T-helper 2 cell treated with Interferon-gamma antibody and Interleukin-4, amounts not matched to agents 5 μg/mL and 100 μg/mL, for 36 hours (primary cell): Measurements from ENCODE around the gene GPAT2.
"Not testable (repeated sequence)": the region's sequence is repeated elsewhere in the genome, so short reads cannot be mapped to it uniquely, and the experiment has no call there.

Source experiments
- DNase-seq: peaks from one replicate; pipeline ENCODE4 v3.0.0; 2021; ENCODE audit warnings: low spot score
- H3K27ac Mint-ChIP-seq: one replicate; pipeline ENCODE4 v1.8.0; 2021; ENCODE audit warnings: mild to moderate bottlenecking, mixed read lengths
- H3K27me3 Mint-ChIP-seq: one replicate; pipeline ENCODE4 v1.8.0; 2021; ENCODE audit warnings: low read depth, mixed read lengths
- H3K36me3 Mint-ChIP-seq: one replicate; pipeline ENCODE4 v1.8.0; 2021; ENCODE audit warnings: low read depth, mixed read lengths
- H3K4me1 Mint-ChIP-seq: one replicate; pipeline ENCODE4 v1.8.0; 2021; ENCODE audit warnings: low read depth, mixed read lengths
- H3K4me3 Mint-ChIP-seq: one replicate; pipeline ENCODE4 v1.8.0; 2022; ENCODE audit warnings: mild to moderate bottlenecking, moderate library complexity, mixed read lengths
- H3K9me3 Mint-ChIP-seq: one replicate; pipeline ENCODE4 v1.8.0; 2021; ENCODE audit warnings: mixed read lengths

Gene GPAT2

DNA sequence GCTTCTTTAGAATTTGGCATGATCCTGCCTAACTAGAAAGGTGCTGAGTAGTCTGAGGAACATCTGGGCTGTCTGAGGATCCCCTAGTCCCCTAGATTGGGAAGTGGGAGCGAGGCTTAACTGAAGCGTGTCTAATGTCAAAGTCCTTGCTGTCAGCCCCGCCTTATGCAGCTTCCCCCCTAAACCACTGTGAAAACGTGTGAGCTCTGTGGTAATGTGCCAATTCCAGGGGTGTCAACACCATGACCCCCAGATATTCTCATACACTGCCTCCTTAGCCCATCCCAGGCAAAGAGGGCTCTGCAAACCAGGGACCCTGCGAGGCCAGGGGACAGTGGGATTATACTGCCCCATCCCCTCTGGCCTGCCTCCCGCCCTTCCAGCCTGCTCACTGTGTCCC, 21.1 kb upstream of the GPAT2 start:
- not testable (repeated sequence) for H3K27ac Mint-ChIP-seq, H3K27me3 Mint-ChIP-seq, DNase-seq, H3K36me3 Mint-ChIP-seq, H3K4me3 Mint-ChIP-seq, H3K4me1 Mint-ChIP-seq, H3K9me3 Mint-ChIP-seq

DNA sequence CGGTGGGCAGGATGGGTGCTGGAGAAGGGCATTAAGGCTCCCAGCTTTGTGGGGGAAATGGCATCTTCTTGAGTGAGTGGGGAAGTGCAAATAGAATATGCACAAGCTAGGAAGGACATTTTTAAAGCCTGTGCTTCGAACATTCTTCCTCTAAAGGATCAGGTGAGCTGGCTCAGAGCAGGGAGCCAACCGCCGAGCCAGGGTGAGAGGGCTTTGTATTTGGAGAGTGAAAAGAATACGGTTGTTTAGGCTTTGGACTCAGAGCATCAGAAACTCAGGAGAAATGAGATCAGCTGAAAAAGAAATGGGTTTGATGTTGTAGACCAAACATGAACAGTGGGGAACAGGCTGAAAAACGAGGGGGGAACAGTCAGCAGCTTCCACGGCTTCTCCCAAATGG, 19.8 kb upstream of the GPAT2 start:
- H3K27ac Mint-ChIP-seq, H3K36me3 Mint-ChIP-seq, H3K4me1 Mint-ChIP-seq, H3K9me3 Mint-ChIP-seq, DNase-seq, H3K27me3 Mint-ChIP-seq, H3K4me3 Mint-ChIP-seq: not testable (repeated sequence)

DNA sequence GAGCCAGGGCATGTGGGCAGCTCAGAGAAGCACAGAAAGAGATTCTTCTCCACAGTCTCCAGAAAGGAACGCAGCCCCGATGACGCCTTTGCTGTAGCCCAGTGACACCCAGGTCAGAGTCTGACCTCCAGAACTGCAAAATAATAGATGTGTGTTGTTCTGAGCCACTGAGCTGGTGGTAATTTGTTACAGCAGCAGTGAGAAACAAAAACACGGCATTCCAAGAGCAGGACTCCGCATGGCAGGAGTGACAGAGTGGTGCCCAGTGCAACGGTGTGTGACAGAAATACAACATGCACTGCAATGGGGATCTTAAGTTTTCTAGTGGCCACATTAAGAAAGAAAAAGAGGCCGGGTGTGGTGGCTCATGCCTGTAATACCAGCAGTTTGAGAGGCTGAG, 18.7 kb upstream of the GPAT2 start:
- H3K27me3 Mint-ChIP-seq, H3K36me3 Mint-ChIP-seq, H3K9me3 Mint-ChIP-seq, H3K4me3 Mint-ChIP-seq, H3K27ac Mint-ChIP-seq, H3K4me1 Mint-ChIP-seq, DNase-seq: not testable (repeated sequence)

DNA sequence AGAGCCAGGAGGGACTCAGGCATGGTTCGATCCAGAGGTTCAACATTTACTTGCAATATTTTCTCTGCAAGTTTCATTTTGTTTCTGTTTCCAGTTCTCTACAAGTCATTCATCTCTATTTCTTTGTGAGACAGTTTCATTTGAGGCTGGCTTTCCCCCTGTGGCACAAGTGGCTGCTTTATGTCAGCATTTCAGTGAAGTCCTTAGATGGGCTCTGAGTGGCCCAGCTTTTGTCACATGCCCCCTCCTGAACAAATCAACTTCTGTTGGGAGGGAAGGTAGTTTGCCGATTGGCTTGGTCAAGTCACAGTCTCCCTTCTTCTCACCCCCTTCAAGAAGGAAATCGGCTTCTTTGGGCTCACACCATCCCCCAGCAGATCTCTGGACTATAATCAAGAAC, 17.9 kb upstream of the GPAT2 start:
- not testable (repeated sequence) for H3K9me3 Mint-ChIP-seq, H3K27me3 Mint-ChIP-seq, H3K27ac Mint-ChIP-seq, H3K4me3 Mint-ChIP-seq, H3K36me3 Mint-ChIP-seq, H3K4me1 Mint-ChIP-seq, DNase-seq

DNA sequence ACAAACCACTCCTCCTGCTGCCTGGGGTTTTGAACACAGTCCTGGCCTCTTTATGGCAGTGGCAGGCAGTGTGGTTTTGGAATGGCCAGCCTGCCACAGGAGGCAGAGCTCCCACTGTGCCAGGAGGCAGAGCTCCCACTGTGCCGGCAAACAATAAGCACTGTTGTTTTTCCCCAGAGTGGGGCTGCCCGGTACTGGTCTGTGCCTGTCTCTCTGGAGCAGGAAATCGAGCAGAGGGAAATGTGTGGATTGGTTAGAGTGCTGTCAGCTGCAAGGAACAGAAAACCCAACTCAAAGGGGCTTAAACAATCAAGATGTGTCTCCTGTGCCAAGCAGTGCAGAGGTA, 15.2 kb upstream of the GPAT2 start:
- DNase-seq, H3K27me3 Mint-ChIP-seq, H3K4me1 Mint-ChIP-seq, H3K36me3 Mint-ChIP-seq, H3K4me3 Mint-ChIP-seq, H3K27ac Mint-ChIP-seq, H3K9me3 Mint-ChIP-seq: not testable (repeated sequence)

DNA sequence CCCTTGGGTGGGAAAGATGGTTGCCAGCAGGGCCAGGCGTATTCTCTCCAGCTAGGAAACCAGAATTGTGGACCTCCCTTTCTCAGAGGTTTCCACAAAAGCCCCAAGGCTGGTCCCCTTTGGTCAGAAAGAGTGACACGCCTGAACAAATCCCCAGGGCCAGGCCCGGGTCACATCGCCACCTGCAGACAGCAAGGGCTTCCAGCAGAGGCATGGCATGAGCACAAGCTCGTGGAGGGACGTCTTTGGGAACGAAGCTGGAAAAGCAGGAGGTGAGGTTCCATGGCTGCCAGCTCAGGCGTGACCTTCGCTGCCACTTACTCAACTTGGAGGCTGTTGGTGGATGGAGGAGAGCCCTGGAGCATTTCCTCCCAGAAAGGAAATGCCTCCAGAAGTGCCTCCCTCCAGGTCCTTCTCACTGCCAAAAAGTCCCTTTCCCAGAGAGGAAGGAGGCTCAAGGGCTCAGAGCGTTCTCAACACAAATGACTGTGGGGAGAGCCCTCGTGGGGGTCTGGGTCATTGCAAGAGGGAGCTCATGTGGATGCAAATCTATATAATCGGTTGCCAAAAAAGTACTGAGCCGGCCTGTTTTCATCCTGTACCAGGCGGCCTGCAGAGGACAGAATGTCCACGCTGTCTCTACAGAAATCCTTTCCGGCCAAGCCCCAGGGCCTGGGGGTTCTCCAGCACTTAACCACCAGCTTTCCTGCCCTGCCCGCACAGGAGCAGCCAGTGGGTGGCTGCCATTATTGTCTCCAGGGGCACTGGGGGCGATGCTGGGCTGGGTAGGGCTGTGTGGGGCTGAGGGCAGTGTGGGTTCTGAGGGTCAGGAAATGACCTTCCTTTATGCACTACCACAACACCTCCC, 14.6 kb upstream of the GPAT2 start:
- H3K36me3 Mint-ChIP-seq, H3K4me1 Mint-ChIP-seq, H3K27ac Mint-ChIP-seq, H3K27me3 Mint-ChIP-seq, H3K9me3 Mint-ChIP-seq, DNase-seq, H3K4me3 Mint-ChIP-seq: not testable (repeated sequence)

DNA sequence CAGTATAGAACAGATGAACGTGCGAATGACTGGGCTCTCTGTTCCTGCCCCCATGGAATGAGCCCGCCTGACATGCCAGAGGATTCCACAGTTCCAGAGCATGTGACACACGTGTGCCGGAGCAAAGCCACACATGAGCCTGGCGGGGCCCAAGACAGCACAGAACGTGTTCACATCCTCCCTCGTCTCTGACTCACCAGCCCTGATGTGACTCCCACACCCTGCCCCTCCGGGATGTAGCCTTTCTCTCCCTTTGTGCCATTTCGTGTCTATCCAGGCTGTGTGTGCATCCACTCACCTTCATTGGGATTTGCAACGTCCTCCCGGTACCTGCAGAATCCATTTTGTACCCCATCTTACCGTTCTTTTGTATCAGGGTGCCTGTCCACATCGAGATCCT, 838 bp upstream of the GPAT2 start:
- H3K4me1 Mint-ChIP-seq, H3K27ac Mint-ChIP-seq, H3K36me3 Mint-ChIP-seq, H3K9me3 Mint-ChIP-seq, H3K27me3 Mint-ChIP-seq, DNase-seq, H3K4me3 Mint-ChIP-seq: not testable (repeated sequence)

DNA sequence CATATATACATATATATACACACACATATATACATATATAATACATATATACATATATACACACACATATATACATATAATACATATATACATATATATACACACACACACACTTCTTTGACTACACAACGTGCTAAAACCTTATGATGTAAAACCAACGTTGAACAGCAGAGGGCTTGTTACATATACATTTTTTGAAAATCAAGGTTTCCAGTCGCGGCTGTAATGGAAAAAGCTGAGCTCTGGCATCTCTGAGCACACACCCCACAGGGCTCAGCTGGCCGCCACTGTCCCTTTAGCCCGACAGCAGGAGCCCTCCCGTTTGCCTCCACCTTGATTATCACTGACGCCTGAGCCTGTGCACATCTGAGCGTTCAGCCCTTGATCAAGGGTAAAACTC, 719 bp downstream of the GPAT2 start:
- not testable (repeated sequence) for H3K27me3 Mint-ChIP-seq, H3K4me3 Mint-ChIP-seq, DNase-seq, H3K9me3 Mint-ChIP-seq, H3K4me1 Mint-ChIP-seq, H3K36me3 Mint-ChIP-seq, H3K27ac Mint-ChIP-seq

DNA sequence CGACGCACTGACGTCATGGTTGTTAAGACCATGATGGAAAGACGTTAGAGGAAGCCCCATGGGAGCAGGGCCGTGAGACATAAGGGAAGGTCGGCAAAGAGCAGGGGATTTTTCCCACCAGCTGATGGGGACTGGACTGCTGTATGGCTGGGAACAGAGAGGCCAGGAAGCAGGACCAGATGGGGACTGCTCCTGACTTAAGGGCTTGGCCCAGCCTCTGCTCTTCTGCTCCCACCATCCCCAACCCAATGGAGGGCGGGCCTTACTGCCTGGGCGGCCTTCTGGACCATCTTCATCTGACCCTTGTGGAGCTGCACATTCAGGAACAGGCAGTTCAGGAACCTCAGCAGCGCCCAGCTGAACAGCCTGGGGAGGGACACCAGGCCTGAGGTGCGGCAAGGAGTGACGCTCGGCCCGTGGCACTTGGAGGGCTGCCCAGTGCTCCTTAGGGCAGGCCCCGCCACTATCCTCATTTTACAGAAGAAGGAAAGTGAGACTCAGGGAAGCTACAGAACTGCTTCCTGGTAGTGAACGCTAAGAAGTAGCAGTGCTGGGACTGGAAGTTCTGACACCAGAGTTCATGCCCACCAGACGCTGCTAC, 6.9 kb downstream of the GPAT2 start:
- H3K4me1 Mint-ChIP-seq, H3K27me3 Mint-ChIP-seq, H3K36me3 Mint-ChIP-seq, H3K27ac Mint-ChIP-seq, H3K4me3 Mint-ChIP-seq, H3K9me3 Mint-ChIP-seq, DNase-seq: not testable (repeated sequence)

DNA sequence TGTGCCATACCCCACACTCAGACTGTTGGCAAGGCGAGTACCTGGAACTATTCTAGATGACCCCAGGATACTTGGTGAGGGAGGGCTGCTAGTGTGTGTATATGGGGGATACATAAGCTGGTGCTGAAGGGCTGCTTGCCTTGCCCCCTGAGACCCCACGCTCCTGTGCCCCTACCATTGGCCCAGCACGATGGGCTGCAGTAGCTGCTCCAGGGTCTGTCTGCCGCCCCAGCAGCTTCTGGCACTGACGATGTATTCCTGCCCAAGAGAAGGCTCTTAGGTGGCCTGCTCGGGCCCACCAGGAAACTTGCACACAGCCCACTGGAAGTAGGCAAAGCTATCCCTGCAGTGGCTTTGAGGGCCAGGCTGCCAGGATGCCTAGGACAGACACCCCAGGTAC, 9.0 kb downstream of the GPAT2 start:
- not testable (repeated sequence) for H3K27me3 Mint-ChIP-seq, H3K4me3 Mint-ChIP-seq, H3K9me3 Mint-ChIP-seq, H3K36me3 Mint-ChIP-seq, DNase-seq, H3K4me1 Mint-ChIP-seq, H3K27ac Mint-ChIP-seq

DNA sequence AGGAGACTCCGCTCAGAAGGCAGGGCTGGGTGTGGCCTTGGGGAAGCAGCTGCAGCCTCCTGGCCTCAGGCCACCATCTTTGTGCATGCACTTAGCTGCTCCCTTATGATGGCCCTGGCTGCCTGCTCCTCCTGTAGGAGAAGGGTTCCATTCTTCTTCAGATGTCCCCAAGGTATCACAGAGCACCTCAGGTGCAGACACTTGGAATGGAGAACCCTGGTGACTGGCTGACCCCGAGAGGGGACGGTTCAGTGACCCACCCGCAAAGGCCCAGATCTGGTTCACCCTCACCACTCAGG, 9.6 kb downstream of the GPAT2 start:
- peaks cover 3% of the 10 kb centered on the region for H3K4me1 Mint-ChIP-seq
- no peak overlapping the region for H3K4me3 Mint-ChIP-seq
- no peaks in the 10 kb centered on the region for H3K27me3 Mint-ChIP-seq
- no peak for DNase-seq
- no peaks in the 10 kb centered on the region for H3K36me3 Mint-ChIP-seq
- H3K27ac Mint-ChIP-seq, result no peak overlapping the region
- no peaks in the 10 kb centered on the region for H3K9me3 Mint-ChIP-seq

DNA sequence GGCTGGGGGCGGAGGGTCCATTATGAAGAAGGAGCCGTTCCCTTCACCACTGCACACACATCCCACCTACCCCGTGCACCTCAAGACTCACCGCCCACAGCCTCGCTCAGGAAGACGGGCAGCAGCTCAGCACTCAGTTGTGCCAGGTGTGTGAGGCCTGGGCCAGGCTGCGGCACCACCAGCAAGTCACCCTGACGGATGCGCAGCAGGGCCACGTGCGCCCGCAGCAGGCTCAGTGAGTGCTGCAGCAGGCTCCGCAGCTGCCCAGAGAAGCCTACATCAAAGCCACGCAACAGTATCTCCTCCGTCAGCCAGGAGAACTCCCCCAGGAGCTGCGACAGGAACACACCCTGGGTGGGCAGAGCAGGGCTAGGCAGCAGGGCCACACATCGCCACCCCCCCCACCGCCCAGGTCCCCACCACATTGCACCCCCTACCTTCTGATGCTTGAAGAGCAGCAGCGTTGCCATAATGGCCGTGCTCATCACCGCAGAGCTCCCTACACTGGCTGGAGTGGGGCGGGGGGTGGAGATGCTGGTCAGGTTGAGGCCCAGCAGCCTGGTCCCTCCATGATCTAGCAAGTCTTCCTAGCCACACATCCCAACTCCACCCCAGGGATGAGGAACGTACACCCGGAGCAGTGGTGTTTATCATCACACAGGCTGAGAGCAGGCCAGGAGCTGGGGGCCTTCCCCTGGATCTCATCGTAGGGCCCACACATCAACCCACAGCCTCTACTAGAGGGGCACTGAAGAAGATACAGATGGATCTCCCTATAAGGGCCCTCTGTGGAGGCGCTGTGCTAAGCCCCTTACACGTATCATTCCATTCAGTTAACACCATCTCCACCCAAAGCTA, 10.2 kb downstream of the GPAT2 start:
- H3K27ac Mint-ChIP-seq, result no peak overlapping the region

DNA sequence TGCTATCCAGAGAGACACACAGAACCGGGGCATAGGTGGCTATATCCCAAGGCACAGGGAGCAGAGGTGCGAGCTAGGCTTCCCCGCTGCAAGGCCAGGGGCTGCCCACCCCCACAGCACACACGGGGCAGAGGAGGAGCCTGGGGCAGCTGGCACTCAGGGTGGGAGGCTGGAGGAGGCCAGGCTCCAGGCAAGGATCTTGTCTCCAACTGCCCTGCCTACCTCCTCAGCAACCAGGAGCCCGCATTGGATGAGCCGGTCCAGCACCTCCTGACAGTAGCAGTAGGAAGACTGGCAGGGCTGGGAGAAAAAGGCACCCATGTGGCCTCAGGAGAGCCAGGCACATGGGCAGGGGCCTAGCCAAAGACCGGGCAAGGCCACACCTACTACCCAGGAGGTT, 11.0 kb downstream of the GPAT2 start:
- H3K36me3 Mint-ChIP-seq, H3K27me3 Mint-ChIP-seq, H3K9me3 Mint-ChIP-seq, H3K27ac Mint-ChIP-seq, H3K4me1 Mint-ChIP-seq, DNase-seq, H3K4me3 Mint-ChIP-seq: not testable (repeated sequence)

More for the DNA sequence above, 10.2 kb downstream of the GPAT2 start:
- no peaks in the 10 kb centered on the region for H3K9me3 Mint-ChIP-seq
- no peak overlapping the region for H3K4me3 Mint-ChIP-seq
- no peaks in the 10 kb centered on the region for H3K27me3 Mint-ChIP-seq
- no peak for DNase-seq
- peaks cover 3% of the 10 kb centered on the region for H3K4me1 Mint-ChIP-seq
- no peaks in the 10 kb centered on the region for H3K36me3 Mint-ChIP-seq

DNA sequence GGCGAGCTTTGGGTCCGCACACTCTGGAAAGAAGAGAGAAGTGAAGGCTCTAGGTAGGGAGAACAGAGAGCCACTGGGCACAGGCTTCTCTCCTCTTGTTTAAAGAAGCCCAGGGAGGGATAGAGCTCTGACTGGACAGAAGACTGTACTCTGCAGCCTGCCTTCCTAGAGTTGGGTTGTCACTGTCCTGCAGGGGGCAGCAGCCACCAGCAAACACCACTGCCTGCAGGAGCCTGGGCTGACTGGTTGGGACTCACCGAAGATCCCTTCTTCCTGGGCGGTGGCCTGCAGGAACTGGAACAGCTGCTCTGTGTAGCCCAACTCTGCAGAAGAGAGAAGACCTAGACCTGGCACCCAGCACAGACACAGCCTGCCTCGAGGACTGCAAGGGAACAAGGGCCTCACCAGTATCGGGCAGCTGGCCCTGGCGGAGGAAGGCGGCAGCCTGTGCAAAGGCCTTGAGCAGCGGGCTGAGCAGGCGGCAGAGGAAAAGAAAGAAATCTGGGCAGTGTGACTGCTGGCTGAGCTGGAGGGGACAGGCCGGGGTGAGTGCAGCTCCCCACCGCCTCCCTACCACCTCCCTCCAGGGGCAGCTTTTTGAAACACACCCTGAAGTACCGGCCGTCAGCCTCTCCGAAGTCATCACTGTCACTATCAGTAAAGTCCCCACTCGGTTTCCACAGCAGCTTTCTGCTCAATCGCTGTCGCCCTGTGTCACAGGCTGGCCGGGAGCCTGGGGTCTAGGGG, 11.8 kb downstream of the GPAT2 start:
- not testable (repeated sequence) for H3K4me1 Mint-ChIP-seq, H3K9me3 Mint-ChIP-seq, H3K27ac Mint-ChIP-seq, H3K4me3 Mint-ChIP-seq, H3K27me3 Mint-ChIP-seq, H3K36me3 Mint-ChIP-seq
- DNase-seq, result peak; percentile 61
